ENCODE measurements around the gene KRT74. TPM values are rescaled to one million over a fixed set of nuclear protein-coding genes. Genes with fewer than 3 reads are reported as not detected.

The KRT74 gene
- total and polyA plus RNA-seq, 2 donors from 2014 or later, result not detected

DNA sequence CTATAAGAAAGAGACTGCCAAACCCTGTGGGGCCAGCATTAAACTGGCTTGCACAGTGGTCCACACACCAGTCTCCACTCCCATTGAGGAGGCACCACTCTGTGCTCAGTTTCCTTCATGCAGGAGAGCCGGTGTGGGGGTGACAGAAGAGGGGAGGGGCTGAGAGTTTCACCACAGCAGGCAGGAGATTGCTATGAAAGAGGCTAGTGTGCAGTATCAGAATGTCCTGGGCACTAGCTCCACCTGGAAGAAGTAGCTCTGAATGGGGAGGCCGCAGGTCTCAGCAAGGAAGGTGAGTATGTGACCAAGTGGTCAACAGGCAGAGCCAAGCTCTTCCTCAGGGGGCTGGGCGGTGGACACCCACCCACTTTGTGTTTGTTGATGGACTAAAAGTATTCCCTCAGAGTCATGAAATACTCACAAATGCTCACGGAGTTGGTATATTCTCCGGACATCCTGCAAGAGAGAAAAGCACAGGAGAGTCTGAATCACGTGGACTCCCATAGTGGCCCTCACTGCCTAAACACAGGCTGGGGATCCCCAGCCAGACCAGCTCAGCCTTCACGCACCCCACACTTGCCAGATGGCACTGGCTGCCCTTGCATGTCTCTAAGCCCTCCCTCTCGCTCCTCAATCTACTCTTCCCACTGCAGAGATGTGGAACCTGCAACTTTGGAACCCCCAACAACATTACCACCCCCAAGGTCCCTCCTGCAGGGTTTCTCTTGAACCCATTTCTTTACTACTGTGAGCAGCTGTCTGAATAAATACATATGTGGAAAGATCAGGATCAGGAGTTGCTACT is 35.4 kb upstream of the KRT74 start:
- TF ChIP-seq CTCF (IDR thresholded peaks at IDR 0.05; ENCODE audit: borderline replicate concordance, extremely low read depth, insufficient read depth), result no peak
- no peak for FAIRE-seq
- peak in 2 of 5 donors; percentile 2 to 11 for DNase-seq

GRCh38 chr12:52608161-52608560 is 34.5 kb upstream of the KRT74 start:
- no peak overlapping the region for H3K9ac ChIP-seq (ENCODE audit: low read length in 3 of 3)
- no peaks in the 10 kb centered on the region for H3K36me3 ChIP-seq (ENCODE audit: control insufficient read depth in 2 of 3, insufficient read depth in 3 of 3, low read length in 3 of 3)
- H3K4me3 ChIP-seq (ENCODE audit: low read length in 3 of 3), result no peak overlapping the region
- no peaks in the 10 kb centered on the region for H3K9me3 ChIP-seq (ENCODE audit: control insufficient read depth in 2 of 3, insufficient read depth in 1 of 3, low read length in 3 of 3)
- H3K27ac ChIP-seq (ENCODE audit: low read depth in 2 of 2, low read length in 2 of 2), result no peak overlapping the region
- intact Hi-C loops (cut with DNase I), result no loop called here
- H3K4me1 ChIP-seq (ENCODE audit: control insufficient read depth in 2 of 3, insufficient read depth in 2 of 3, low read depth in 1 of 3, low read length in 3 of 3), result no peaks in the 10 kb centered on the region
- FAIRE-seq (no peak), DNase-seq (peak in 2 of 5 donors; percentile 2 to 6)
- no peaks in the 10 kb centered on the region for H3K27me3 ChIP-seq (ENCODE audit: control insufficient read depth, insufficient read depth, low read length)
- TF ChIP-seq CTCF (IDR thresholded peaks at IDR 0.05; ENCODE audit: borderline replicate concordance, extremely low read depth, insufficient read depth), result no peak

More for the DNA sequence above, 35.4 kb upstream of the KRT74 start:
- intact Hi-C loops (cut with DNase I), result no loop called here
- H3K36me3 ChIP-seq (ENCODE audit: control insufficient read depth in 2 of 3, insufficient read depth in 3 of 3, low read length in 3 of 3), result no peaks in the 10 kb centered on the region
- H3K27me3 ChIP-seq (ENCODE audit: control insufficient read depth, insufficient read depth, low read length), result no peaks in the 10 kb centered on the region
- no peak overlapping the region for H3K27ac ChIP-seq (ENCODE audit: low read depth in 2 of 2, low read length in 2 of 2)
- no peak overlapping the region for H3K4me3 ChIP-seq (ENCODE audit: low read length in 3 of 3)
- no peaks in the 10 kb centered on the region for H3K4me1 ChIP-seq (ENCODE audit: control insufficient read depth in 2 of 3, insufficient read depth in 2 of 3, low read depth in 1 of 3, low read length in 3 of 3)
- no peak overlapping the region for H3K9ac ChIP-seq (ENCODE audit: low read length in 3 of 3)
- no peaks in the 10 kb centered on the region for H3K9me3 ChIP-seq (ENCODE audit: control insufficient read depth in 2 of 3, insufficient read depth in 1 of 3, low read length in 3 of 3)

DNA sequence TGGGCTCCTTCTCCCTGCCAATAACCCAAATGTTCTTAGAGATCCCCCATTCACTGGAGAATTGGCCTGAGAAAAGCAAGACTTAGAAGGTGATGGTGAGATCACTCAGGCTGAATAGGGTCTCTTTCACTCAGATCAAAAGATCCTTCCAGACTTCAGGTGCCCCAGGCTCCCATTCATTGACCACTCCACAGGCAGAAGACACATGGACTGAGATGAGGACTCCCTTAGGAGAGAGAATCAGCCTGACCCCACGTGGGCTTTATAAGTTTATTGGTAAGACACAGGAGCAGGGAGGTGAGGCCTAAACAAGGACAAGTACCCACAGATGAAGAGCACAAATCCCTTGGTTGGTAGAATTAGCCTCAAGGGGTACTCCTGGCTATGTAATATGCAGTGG is 33.7 kb upstream of the KRT74 start:
- no peaks in the 10 kb centered on the region for H3K4me1 ChIP-seq (ENCODE audit: control insufficient read depth in 2 of 3, insufficient read depth in 2 of 3, low read depth in 1 of 3, low read length in 3 of 3)
- H3K9ac ChIP-seq (ENCODE audit: low read length in 3 of 3), result no peak overlapping the region
- H3K27me3 ChIP-seq (ENCODE audit: control insufficient read depth, insufficient read depth, low read length), result peaks cover 2% of the 10 kb centered on the region
- no peak for TF ChIP-seq CTCF (IDR thresholded peaks at IDR 0.05; ENCODE audit: borderline replicate concordance, extremely low read depth, insufficient read depth)
- peak in 2 of 5 donors; percentile 0 for DNase-seq
- no peaks in the 10 kb centered on the region for H3K9me3 ChIP-seq (ENCODE audit: control insufficient read depth in 2 of 3, insufficient read depth in 1 of 3, low read length in 3 of 3)
- no peaks in the 10 kb centered on the region for H3K36me3 ChIP-seq (ENCODE audit: control insufficient read depth in 2 of 3, insufficient read depth in 3 of 3, low read length in 3 of 3)
- no peak for FAIRE-seq
- H3K27ac ChIP-seq (ENCODE audit: low read depth in 2 of 2, low read length in 2 of 2), result no peak overlapping the region
- intact Hi-C loops (cut with DNase I), result no loop called here
- no peak overlapping the region for H3K4me3 ChIP-seq (ENCODE audit: low read length in 3 of 3)
